Measurements from ENCODE around the gene SRGAP3. TPM values are rescaled to one million over a fixed set of nuclear protein-coding genes. Genes with fewer than 3 reads are reported as not detected.

SRGAP3 gene
- total RNA-seq, 1 experiment from 2014 or later, result 1.3 TPM

- no peaks in the 10 kb centered on the region for H3K79me2 ChIP-seq (ENCODE audit: low read length)
- no peaks in the 10 kb centered on the region for H3K9me3 ChIP-seq (ENCODE audit: low read length)
- no peak overlapping the region for H3K4me3 ChIP-seq (ENCODE audit: low read length)
- no peaks in the 10 kb centered on the region for H3K36me3 ChIP-seq (ENCODE audit: insufficient read depth, low read length)
- DNase-seq, result no peak
- no peaks in the 10 kb centered on the region for H3K27me3 ChIP-seq (ENCODE audit: low read length)
- no peaks in the 10 kb centered on the region for H3K9me2 ChIP-seq (replicated peaks; ENCODE audit: insufficient read depth, low read length)
- no peak overlapping the region for H3K9ac ChIP-seq (ENCODE audit: low read length)
- no peaks in the 10 kb centered on the region for H3K4me1 ChIP-seq (ENCODE audit: low read length)
- no peak overlapping the region for H3K4me2 ChIP-seq (ENCODE audit: low read depth, low read length, poor library complexity, severe bottlenecking)
- no peak overlapping the region for H2AFZ ChIP-seq (ENCODE audit: low read length)
- no peak overlapping the region for H3K27ac ChIP-seq (ENCODE audit: low read length)
- H4K20me1 ChIP-seq (ENCODE audit: insufficient read depth, low read depth, low read length), result no peaks in the 10 kb centered on the region
These were observed 255.2 kb downstream of the SRGAP3 start for GRCh38 chr3:8994226-8994625.

GRCh38 chr3:8993331-8993730, 256.1 kb downstream of the SRGAP3 start:
- Histone ChIP-seq H3K4me1 (ENCODE audit: low read length) (no peaks in the 10 kb centered on the region), H3K79me2 (ENCODE audit: low read length) (no peaks in the 10 kb centered on the region), H3K9ac (ENCODE audit: low read length) (no peak overlapping the region), H4K20me1 (ENCODE audit: insufficient read depth, low read depth, low read length) (no peaks in the 10 kb centered on the region), H3K36me3 (ENCODE audit: insufficient read depth, low read length) (no peaks in the 10 kb centered on the region), H3K9me3 (ENCODE audit: low read length) (no peaks in the 10 kb centered on the region), H3K4me2 (ENCODE audit: low read depth, low read length, poor library complexity, severe bottlenecking) (no peak overlapping the region), H3K27ac (ENCODE audit: low read length) (no peak overlapping the region), H3K9me2 (replicated peaks; ENCODE audit: insufficient read depth, low read length) (no peaks in the 10 kb centered on the region), H3K4me3 (ENCODE audit: low read length) (no peak overlapping the region), H3K27me3 (ENCODE audit: low read length) (no peaks in the 10 kb centered on the region), H2AFZ (ENCODE audit: low read length) (no peak overlapping the region)
- no peak for DNase-seq

- no peaks in the 10 kb centered on the region for H4K20me1 ChIP-seq (ENCODE audit: insufficient read depth, low read depth, low read length)
These were observed 256.6 kb downstream of the SRGAP3 start for GRCh38 chr3:8992854-8993253.

GRCh38 chr3:8992199-8992598, 257.2 kb downstream of the SRGAP3 start:
- Histone ChIP-seq H3K79me2 (ENCODE audit: low read length) (no peaks in the 10 kb centered on the region), H3K4me1 (ENCODE audit: low read length) (no peaks in the 10 kb centered on the region), H3K27me3 (ENCODE audit: low read length) (no peaks in the 10 kb centered on the region), H2AFZ (ENCODE audit: low read length) (no peak overlapping the region), H3K27ac (ENCODE audit: low read length) (no peak overlapping the region), H4K20me1 (ENCODE audit: insufficient read depth, low read depth, low read length) (no peaks in the 10 kb centered on the region), H3K4me3 (ENCODE audit: low read length) (no peak overlapping the region), H3K4me2 (ENCODE audit: low read depth, low read length, poor library complexity, severe bottlenecking) (no peak overlapping the region), H3K36me3 (ENCODE audit: insufficient read depth, low read length) (no peaks in the 10 kb centered on the region), H3K9me3 (ENCODE audit: low read length) (no peaks in the 10 kb centered on the region), H3K9ac (ENCODE audit: low read length) (no peak overlapping the region), H3K9me2 (replicated peaks; ENCODE audit: insufficient read depth, low read length) (no peaks in the 10 kb centered on the region)
- DNase-seq, result no peak

More at GRCh38 chr3:8992854-8993253, 256.6 kb downstream of the SRGAP3 start:
- H3K27ac ChIP-seq (ENCODE audit: low read length), result no peak overlapping the region
- no peaks in the 10 kb centered on the region for H3K27me3 ChIP-seq (ENCODE audit: low read length)
- no peaks in the 10 kb centered on the region for H3K9me3 ChIP-seq (ENCODE audit: low read length)
- no peak overlapping the region for H3K9ac ChIP-seq (ENCODE audit: low read length)
- no peak overlapping the region for H3K4me2 ChIP-seq (ENCODE audit: low read depth, low read length, poor library complexity, severe bottlenecking)
- H2AFZ ChIP-seq (ENCODE audit: low read length), result no peak overlapping the region
- no peaks in the 10 kb centered on the region for H3K79me2 ChIP-seq (ENCODE audit: low read length)
- no peaks in the 10 kb centered on the region for H3K36me3 ChIP-seq (ENCODE audit: insufficient read depth, low read length)
- no peaks in the 10 kb centered on the region for H3K9me2 ChIP-seq (replicated peaks; ENCODE audit: insufficient read depth, low read length)
- no peaks in the 10 kb centered on the region for H3K4me1 ChIP-seq (ENCODE audit: low read length)
- no peak for DNase-seq
- H3K4me3 ChIP-seq (ENCODE audit: low read length), result no peak overlapping the region

- Histone ChIP-seq H4K20me1 (ENCODE audit: insufficient read depth, low read depth, low read length) (no peaks in the 10 kb centered on the region), H3K9me2 (replicated peaks; ENCODE audit: insufficient read depth, low read length) (no peaks in the 10 kb centered on the region), H3K79me2 (ENCODE audit: low read length) (no peaks in the 10 kb centered on the region), H3K9ac (ENCODE audit: low read length) (no peak overlapping the region), H3K27me3 (ENCODE audit: low read length) (no peaks in the 10 kb centered on the region), H3K4me3 (ENCODE audit: low read length) (no peak overlapping the region), H3K4me2 (ENCODE audit: low read depth, low read length, poor library complexity, severe bottlenecking) (no peak overlapping the region), H3K36me3 (ENCODE audit: insufficient read depth, low read length) (no peaks in the 10 kb centered on the region), H3K4me1 (ENCODE audit: low read length) (no peaks in the 10 kb centered on the region), H3K27ac (ENCODE audit: low read length) (no peak overlapping the region), H3K9me3 (ENCODE audit: low read length) (no peaks in the 10 kb centered on the region), H2AFZ (ENCODE audit: low read length) (no peak overlapping the region)
- no peak for DNase-seq
These were observed 258.9 kb downstream of the SRGAP3 start for GRCh38 chr3:8990266-8991215.

GRCh38 chr3:8988791-8989558, 260.5 kb downstream of the SRGAP3 start:
- no peak overlapping the region for H3K4me3 ChIP-seq (ENCODE audit: low read length)
- H3K9ac ChIP-seq (ENCODE audit: low read length), result no peak overlapping the region
- no peaks in the 10 kb centered on the region for H3K79me2 ChIP-seq (ENCODE audit: low read length)
- no peaks in the 10 kb centered on the region for H3K9me2 ChIP-seq (replicated peaks; ENCODE audit: insufficient read depth, low read length)
- H2AFZ ChIP-seq (ENCODE audit: low read length), result no peak overlapping the region
- H4K20me1 ChIP-seq (ENCODE audit: insufficient read depth, low read depth, low read length), result no peaks in the 10 kb centered on the region
- no peak for DNase-seq
- H3K27me3 ChIP-seq (ENCODE audit: low read length), result no peaks in the 10 kb centered on the region
- H3K27ac ChIP-seq (ENCODE audit: low read length), result no peak overlapping the region
- H3K4me1 ChIP-seq (ENCODE audit: low read length), result no peaks in the 10 kb centered on the region
- no peaks in the 10 kb centered on the region for H3K36me3 ChIP-seq (ENCODE audit: insufficient read depth, low read length)
- no peaks in the 10 kb centered on the region for H3K9me3 ChIP-seq (ENCODE audit: low read length)
- H3K4me2 ChIP-seq (ENCODE audit: low read depth, low read length, poor library complexity, severe bottlenecking), result no peak overlapping the region

- no peaks in the 10 kb centered on the region for H4K20me1 ChIP-seq (ENCODE audit: insufficient read depth, low read depth, low read length)
- H3K27ac ChIP-seq (ENCODE audit: low read length), result no peak overlapping the region
- no peak overlapping the region for H2AFZ ChIP-seq (ENCODE audit: low read length)
- H3K9me3 ChIP-seq (ENCODE audit: low read length), result no peaks in the 10 kb centered on the region
- no peak overlapping the region for H3K9ac ChIP-seq (ENCODE audit: low read length)
- H3K4me2 ChIP-seq (ENCODE audit: low read depth, low read length, poor library complexity, severe bottlenecking), result no peak overlapping the region
- no peaks in the 10 kb centered on the region for H3K9me2 ChIP-seq (replicated peaks; ENCODE audit: insufficient read depth, low read length)
- no peaks in the 10 kb centered on the region for H3K36me3 ChIP-seq (ENCODE audit: insufficient read depth, low read length)
- no peaks in the 10 kb centered on the region for H3K79me2 ChIP-seq (ENCODE audit: low read length)
- DNase-seq, result no peak
- no peaks in the 10 kb centered on the region for H3K27me3 ChIP-seq (ENCODE audit: low read length)
- H3K4me3 ChIP-seq (ENCODE audit: low read length), result no peak overlapping the region
- no peaks in the 10 kb centered on the region for H3K4me1 ChIP-seq (ENCODE audit: low read length)
These were observed 261.1 kb downstream of the SRGAP3 start for GRCh38 chr3:8988384-8988655.

GRCh38 chr3:8987645-8988383, 261.6 kb downstream of the SRGAP3 start:
- H3K9ac ChIP-seq (ENCODE audit: low read length), result no peak overlapping the region
- H3K27ac ChIP-seq (ENCODE audit: low read length), result no peak overlapping the region
- no peak overlapping the region for H2AFZ ChIP-seq (ENCODE audit: low read length)
- H3K4me3 ChIP-seq (ENCODE audit: low read length), result no peak overlapping the region
- no peaks in the 10 kb centered on the region for H4K20me1 ChIP-seq (ENCODE audit: insufficient read depth, low read depth, low read length)
- no peaks in the 10 kb centered on the region for H3K9me2 ChIP-seq (replicated peaks; ENCODE audit: insufficient read depth, low read length)
- no peak overlapping the region for H3K4me2 ChIP-seq (ENCODE audit: low read depth, low read length, poor library complexity, severe bottlenecking)
- no peaks in the 10 kb centered on the region for H3K4me1 ChIP-seq (ENCODE audit: low read length)
- no peaks in the 10 kb centered on the region for H3K27me3 ChIP-seq (ENCODE audit: low read length)
- H3K79me2 ChIP-seq (ENCODE audit: low read length), result no peaks in the 10 kb centered on the region
- H3K9me3 ChIP-seq (ENCODE audit: low read length), result no peaks in the 10 kb centered on the region
- peak; percentile 89 for DNase-seq
- no peaks in the 10 kb centered on the region for H3K36me3 ChIP-seq (ENCODE audit: insufficient read depth, low read length)

All from Karpas-422 (cell line).